ENCODE data around the gene LTC4S.
"Not testable (repeated sequence)": the region's sequence is repeated elsewhere in the genome, so short reads cannot be mapped to it uniquely, and the experiment has no call there.

LTC4S gene, protein sequence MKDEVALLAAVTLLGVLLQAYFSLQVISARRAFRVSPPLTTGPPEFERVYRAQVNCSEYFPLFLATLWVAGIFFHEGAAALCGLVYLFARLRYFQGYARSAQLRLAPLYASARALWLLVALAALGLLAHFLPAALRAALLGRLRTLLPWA

GRCh38 chr5:179793468-179794139, at the start of gene LTC4S:
TSS of gene LTC4S (plus strand) at chr5:179793986. CDS start at chr5:179794081, 95 bp downstream.
- DNase-seq, result no peak

GRCh38 chr5:179744106-179744505, 49.7 kb upstream of the LTC4S start:
- DNase-seq, result not testable (repeated sequence)

- DNase-seq, result no peak
These were observed 46.9 kb upstream of the LTC4S start for GRCh38 chr5:179746872-179747271.

DNA sequence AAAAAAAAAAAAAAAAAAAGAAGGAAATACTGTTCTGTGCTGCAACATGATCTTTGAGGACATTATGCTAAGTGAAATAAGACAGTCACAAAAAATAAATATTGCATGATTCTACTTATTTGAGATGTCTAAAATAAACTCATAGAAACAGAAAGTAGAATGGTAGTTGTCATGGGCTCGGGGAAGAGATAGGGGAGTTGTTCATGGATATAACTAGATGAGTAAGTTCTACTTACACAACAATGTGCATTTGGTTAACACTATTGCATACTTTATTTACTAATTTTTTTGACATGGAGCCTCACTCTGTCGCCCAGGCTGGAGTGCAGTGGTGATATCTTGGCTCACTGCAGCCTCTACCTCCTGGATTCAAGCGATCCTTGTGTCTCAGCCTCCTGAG, 46.0 kb upstream of the LTC4S start:
- DNase-seq, result no peak

DNA sequence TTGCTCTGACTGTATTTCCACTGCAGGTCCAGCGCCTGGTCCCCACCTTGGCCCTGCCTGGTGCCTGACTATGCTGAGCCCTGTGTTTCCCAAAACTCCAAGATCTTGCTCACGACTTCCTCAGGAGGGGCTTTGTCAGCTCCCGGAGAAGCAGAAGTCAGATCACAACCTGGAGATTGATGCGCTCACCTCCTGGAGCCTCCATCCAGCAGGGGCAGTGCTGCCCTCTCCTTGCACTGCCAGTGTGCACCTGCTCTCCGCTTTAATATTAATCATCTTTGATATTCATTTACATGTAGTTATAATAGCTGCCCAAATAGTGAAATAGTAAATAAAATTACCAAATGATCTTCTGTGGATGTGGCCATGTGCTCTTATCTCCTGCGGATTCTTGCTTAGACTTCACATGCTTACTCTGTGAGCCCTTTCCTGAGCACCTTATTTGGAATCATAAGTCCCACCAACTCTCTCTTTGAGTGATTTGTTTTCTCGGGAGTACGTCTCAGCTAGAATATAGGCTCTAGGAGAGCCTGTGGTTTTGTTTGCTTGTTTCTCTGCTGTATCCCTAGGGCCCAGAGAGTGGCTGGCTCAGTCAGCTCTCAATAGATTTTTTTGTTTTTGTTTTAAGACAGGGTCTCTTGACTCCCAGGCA, 43.8 kb upstream of the LTC4S start:
- DNase-seq, result no peak

DNA sequence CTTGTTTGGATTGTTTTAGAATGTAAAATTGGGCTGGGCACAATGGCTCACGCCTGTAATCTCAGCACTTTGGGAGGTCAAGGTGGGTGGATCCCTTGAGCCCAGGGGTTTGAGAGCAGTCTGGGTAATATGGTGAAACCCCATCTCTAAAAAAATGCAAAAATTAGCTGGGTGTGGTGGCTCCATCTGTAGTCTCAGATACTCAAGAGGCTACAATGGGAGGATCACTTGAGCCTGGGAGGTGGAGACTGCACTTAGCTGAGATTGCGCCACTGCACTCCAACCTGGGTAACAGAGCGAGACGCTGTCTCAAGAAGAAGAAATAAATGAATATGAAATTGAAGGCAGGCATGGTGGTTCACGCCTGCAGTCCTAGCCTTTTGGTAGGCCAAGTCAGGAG, 39.8 kb upstream of the LTC4S start:
- DNase-seq, result no peak

- no peak for DNase-seq
These were observed 38.8 kb upstream of the LTC4S start for GRCh38 chr5:179755022-179755421.

DNA sequence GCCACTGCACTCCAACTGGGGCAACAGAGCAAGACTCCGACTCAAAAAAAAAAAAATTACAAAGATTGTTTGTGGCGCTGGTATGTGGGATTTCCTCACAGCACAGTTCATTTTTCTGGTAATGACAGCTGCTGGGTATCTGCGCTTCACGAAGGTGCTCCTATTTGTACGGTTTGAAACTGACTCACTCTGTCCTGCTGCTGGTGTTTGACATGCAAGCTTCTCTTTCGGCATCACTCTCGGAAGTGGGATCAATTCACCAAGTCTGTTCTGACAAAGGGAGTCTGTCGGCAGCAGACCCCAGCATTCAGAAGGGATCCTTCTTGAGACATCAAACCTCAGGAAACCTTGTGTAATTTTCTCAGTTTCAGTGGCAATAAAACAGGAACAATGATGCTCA, 34.8 kb upstream of the LTC4S start:
- DNase-seq, result peak; percentile 40

DNA sequence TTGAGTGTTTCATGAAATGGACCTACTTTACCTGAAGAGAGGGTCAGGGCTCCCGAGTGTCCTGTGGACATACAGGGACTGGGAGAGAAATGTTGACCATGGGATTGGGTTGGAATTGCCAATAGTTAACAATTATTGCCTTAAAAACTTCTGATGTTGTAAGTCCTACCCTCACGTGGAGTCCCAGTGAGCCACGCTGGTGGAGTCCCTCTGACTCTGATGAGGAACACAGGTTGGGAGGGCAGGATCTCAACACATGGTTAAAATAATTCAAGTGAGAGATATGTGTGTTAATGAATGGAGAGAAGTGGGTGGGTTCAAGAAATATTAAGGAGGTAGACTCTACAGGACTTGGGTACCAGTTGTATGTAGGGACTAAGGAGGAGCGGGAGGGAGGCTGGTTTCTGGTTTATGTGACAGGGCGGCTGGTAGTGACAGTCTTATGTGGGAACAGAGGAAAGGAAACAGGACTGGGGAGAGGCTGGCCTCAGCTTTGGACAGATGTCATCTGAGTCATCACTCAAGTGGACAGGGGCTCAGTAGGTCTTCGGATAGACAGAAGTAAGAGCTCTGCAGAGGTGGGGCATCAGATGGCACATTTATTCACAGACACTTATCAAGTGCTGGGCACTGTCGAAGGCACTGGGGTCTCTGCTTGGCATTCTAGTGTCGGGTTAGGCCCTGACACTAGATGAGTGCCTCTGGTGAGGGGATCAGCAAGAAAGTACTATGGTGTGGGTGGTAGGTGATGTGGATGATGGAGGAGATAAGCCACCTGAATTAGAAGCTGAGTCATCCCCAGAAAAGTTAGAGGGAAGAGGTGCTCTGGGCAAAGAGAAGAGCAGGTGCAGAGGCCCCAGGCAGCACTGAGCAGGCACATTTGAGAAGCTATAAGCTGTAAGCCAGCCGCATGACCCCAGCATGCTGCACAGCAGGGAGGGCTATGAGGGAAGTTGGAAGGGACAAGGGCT, 33.9 kb upstream of the LTC4S start:
- DNase-seq, result peak; percentile 94

DNA sequence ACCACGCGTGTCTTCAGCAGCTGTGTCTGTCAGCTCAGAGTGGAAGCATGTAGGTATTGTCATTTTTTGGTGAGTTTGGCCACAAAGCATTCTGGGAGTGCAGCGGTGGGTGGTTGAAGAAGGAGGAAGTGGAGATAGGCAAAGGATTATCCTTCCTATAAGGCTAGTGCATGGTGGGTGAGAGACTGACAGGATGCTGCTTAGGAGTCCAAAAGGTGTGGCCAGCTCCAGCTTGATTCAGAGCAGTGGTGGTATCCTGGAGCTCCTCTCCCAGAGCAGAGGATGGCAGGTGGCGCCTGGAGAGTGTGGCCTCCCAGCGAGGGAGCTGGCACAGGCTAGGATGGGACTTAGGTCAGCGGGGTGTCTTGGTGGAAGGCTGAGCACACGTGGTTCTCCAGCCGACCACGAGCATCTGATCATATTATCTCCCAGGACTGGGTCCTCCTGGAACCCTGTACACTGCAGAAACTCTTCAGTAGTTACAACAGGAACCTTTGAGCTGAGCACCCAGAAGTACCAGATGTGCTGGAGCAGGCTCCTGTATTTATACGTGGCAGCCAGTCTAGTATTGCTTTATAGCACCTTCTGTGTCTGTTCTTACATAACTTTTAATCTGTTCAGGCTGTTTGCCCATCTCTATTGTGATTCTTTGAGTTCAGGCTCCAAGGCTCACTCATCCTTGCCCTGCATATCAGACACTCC, 31.6 kb upstream of the LTC4S start:
- DNase-seq, result peak; percentile 73

DNA sequence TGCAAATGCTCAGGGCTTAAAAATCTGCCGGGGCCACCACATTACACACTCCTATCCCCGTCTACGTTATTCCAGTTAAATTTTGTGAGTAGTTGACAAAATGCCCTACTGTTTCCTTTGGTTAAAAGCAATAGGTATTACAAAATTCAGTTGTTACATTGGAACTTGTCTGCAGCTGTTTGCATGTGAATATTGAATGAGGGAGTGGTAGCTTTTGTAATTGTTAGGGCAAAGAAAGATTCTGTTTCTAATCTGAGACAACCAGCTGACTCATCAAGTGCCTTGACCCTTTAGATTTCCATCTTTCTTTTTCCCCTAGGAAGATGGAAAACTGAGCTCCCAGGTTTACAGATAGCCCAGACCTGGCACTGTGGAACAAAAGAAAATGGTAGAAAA, 31.0 kb upstream of the LTC4S start:
- no peak for DNase-seq

DNA sequence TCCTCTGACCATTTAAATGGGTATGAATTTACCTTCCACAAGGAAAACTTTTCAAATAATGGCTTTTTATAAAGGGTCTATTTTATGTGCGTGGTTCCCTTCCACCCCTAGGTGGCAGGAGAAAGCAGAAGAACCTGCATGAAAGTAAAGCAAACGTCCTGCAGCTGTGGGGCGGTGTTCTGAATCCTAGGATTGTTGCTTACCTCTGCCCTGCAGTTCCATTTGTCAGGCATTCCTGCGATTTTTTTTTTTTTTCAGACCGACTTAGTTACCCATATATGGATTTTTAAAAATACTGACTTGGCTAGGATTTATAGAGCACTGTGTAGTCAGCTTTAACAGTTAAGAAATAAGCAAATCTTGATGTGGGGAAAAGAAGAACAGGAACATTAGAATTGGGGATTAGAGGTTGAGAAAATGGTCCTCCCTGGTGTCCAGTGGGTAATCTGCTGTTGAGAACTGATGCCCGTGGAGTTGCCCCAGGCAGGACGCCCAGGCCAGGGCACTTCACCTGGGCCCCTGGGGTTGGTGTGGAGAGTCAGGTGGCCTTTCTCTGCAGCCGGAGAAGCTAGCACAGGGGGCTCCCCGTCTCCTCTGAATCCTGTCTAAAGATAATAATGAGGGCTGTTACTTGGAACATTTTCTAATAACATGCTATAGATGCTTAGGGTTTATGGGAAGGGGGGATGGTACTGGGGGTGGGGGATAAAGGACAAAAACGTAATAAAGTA, 30.4 kb upstream of the LTC4S start:
- peak; percentile 90 for DNase-seq

- DNase-seq, result no peak
These were observed 29.7 kb upstream of the LTC4S start for GRCh38 chr5:179764056-179764455.

- peak; percentile 14 for DNase-seq
These were observed 28.4 kb upstream of the LTC4S start for GRCh38 chr5:179765400-179765799.

DNA sequence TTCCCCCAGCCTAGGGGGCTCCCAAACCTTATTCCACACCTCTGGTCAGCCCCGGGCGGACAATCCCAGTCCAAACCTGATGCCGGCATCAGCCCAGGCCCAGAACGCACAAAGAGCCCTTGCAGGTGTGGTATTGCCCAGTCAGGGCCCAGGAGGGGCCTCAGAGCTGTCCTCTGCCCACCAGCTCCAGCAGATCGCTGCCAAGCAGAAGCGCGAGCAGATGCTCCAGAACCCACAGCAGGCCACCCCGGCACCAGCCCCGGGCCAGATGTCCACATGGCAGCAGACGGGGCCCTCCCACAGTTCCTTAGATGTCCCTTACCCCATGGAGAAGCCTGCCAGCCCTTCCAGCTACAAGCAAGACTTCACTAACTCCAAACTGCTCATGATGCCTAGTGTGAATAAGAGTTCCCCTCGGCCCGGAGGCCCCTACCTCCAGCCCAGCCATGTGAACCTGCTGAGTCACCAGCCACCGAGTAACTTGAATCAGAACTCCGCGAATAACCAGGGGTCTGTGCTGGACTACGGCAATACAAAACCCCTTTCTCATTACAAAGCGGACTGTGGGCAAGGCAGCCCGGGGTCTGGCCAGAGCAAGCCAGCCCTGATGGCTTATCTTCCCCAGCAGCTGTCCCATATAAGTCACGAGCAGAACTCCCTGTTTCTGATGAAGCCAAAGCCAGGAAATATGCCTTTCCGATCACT, 27.6 kb upstream of the LTC4S start:
- DNase-seq, result no peak

DNA sequence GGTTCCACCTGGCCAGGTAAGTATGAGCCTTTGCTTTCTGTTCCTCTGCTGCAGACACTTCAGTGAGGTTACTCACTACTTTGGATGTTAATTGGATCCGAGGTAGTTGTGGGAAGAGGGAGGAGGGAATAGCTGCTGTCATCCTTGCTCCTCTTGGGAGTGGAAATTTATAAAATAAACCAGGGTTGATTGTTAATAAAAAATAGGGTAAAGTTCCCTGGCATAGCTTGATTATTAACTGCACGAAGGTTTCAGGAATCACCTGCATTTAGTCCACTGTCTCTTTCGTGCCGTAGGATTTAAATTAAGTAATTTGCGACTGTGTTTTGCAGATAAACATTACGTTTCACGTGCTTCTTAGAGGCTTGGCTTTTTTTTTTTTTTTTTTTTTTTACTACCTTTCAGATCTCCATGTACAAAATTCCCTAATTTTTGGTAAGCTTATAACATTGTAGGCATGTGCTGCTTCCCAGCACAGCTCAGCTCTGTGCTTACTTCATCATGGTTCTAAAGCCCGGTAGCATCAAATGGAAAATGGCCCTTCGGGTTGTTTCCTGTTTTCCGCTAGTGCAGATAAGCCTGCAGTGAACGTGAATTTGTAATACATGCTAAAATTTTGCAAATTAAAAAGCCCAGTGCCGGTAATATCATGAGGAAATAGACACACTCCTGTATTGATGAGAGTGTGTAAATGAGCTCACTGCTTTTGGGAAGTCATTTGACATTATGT, 26.9 kb upstream of the LTC4S start:
- no peak for DNase-seq

DNA sequence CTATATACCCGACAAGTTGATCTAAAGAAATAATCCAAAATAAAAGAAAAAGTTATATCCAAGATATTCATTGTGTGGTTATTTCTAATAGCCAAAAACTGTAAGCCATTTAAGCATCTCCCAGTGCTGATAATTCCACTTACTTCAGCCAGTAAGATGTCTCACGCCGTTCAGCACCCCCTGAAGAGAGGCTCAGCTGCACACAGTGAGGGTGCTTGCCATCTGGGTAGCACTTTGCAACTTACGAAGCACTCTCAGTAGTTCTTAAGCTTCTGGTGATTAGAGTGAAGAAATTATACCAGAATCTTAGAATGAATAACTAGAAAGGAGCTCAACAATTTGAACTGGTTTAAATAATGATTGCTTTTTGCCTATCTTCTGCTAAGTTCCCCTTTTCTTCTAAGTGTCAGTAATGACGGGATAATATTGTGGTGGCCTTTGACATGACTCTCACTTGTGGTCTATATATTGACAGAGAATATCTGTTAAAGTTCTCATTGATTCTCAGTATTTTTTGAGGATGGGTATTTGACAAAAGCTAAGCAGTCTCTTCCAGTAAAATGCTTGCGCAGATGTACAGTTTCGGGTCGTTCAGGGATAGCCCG, 26.2 kb upstream of the LTC4S start:
- no peak for DNase-seq

- DNase-seq, result no peak
These were observed 25.3 kb upstream of the LTC4S start for GRCh38 chr5:179768326-179769085.

- DNase-seq, result no peak
These were observed 24.5 kb upstream of the LTC4S start for GRCh38 chr5:179769271-179769670.

All from DMS53 (cell line).